ENCODE measurements around the gene PTGFRN.

Gene PTGFRN

GRCh38 chr1:116889380-116889779, 20.3 kb upstream of the PTGFRN start:
- DNase-seq = no peak

GRCh38 chr1:116891396-116892079, 18.2 kb upstream of the PTGFRN start:
- no peak for DNase-seq

- DNase-seq = no peak
These were observed 14.6 kb upstream of the PTGFRN start for GRCh38 chr1:116895073-116895472.

GRCh38 chr1:116899529-116899928, 10.2 kb upstream of the PTGFRN start:
- DNase-seq = no peak

DNA sequence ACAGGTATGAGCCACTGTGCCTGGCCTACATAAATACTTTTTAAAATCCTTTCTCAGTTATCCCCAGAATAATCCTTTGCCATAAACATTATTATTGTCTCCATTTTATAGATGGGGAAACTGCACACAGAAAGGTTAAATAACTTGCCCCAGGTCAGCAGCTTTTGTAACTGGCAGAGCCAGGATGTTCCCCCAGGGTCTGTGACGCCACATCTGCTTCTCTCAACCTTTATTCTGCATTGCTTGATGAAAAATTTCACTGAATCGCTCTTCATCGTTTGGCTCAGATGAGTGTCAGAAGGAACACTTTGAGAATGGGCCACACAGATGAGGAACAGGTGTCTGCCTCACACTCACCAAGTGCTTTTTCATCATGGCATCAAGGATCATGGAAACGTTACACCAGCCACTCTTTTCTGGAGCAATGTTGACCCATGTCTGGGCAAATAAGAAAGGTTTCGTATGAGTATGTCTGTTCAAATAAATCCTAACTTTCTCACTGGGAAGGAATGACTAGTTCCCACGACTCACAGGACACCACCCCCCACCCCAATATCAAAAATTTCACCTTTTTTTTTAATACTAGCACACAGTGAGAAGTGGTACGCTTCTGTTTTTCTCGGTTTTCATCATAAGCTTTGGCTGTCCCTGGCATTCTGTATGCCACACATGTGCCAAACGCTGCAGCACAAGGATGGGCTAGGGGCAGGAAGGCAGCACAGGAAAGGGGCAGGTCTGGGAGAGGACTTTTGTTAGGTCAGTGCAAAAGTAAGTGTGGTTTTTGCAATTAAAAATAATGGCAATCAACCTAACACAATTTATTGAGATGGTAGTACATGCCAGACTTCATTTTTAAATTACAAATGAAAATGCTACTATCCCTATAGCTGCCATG, 9.0 kb upstream of the PTGFRN start:
- DNase-seq = no peak

GRCh38 chr1:116902027-116902426, 7.7 kb upstream of the PTGFRN start:
- no peak for DNase-seq

DNA sequence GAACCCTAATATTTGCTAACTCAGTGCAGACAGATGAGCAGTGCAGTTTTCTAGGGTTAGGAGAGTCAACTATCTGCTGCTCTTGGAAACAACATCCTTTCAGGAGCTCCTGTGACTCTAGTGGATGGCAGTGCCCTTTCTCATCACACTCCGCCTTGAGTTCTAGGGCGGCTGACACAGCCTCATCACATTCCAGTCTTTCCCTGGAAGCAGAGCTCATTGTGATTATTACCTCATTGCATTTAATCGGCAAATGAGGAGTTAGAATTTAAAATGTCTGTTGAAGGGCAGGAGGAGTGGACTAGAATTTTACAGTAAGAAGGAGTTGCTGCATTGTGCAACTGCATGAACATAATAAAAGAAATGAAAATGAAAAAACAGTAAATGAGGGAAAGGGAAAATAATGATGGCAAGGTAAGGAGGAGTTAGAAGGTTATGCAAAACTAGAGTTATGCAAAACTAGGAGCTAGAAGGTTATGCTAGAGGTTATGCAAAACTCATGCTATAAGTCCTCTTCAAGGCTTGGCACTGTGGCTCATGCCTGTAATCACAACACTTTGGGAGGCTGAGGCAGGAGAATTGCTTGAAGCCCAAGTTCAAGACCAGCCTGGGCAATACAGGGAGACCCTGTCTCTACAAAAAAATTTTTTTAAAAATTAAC, 6.9 kb upstream of the PTGFRN start:
- DNase-seq = no peak

- DNase-seq = no peak
These were observed 4.9 kb upstream of the PTGFRN start for GRCh38 chr1:116904791-116905320.

DNA sequence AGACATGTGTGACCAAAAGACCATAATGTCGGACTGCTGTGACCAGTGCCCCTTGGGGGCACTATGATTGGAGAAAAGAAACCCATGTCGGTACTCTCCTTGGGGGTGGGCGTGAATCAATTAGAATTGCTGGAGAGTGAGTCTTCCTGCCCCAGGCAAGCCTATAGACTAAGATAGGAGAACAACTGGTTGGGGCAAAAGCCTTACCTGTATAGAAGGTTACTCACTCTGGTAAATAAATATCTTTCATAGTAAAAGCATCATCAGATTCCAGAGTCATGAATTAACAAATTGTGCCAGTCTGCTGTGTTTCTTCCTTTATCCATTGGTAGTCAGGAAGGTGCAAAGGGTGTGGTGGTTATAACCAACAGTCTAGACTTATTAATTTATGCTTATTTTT, 2.9 kb upstream of the PTGFRN start:
- no peak for DNase-seq

- no peak for DNase-seq
These were observed 2.4 kb upstream of the PTGFRN start for GRCh38 chr1:116907351-116907750.

DNA sequence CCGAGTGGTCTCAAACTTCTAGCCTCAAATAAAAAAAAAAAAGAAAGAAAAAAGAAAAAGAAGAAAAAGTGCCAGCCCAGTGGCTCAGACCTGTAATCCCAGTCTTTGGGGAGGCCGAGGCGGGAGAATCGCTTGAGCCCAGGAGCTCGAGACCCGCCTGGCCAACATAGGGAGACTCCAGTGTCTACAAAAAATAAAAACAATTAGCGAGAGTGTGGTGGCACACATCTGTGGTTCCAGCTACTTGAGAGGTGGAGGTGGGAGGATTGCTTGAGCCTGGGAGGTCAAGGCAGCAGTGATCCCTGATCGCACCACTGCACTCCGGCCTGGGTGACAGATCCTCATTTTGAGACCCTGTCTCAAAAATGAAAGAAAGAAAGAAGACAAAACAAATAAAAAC, 1.4 kb upstream of the PTGFRN start:
- DNase-seq = no peak

- DNase-seq = no peak
These were observed 750 bp upstream of the PTGFRN start for GRCh38 chr1:116908820-116909511.

DNA sequence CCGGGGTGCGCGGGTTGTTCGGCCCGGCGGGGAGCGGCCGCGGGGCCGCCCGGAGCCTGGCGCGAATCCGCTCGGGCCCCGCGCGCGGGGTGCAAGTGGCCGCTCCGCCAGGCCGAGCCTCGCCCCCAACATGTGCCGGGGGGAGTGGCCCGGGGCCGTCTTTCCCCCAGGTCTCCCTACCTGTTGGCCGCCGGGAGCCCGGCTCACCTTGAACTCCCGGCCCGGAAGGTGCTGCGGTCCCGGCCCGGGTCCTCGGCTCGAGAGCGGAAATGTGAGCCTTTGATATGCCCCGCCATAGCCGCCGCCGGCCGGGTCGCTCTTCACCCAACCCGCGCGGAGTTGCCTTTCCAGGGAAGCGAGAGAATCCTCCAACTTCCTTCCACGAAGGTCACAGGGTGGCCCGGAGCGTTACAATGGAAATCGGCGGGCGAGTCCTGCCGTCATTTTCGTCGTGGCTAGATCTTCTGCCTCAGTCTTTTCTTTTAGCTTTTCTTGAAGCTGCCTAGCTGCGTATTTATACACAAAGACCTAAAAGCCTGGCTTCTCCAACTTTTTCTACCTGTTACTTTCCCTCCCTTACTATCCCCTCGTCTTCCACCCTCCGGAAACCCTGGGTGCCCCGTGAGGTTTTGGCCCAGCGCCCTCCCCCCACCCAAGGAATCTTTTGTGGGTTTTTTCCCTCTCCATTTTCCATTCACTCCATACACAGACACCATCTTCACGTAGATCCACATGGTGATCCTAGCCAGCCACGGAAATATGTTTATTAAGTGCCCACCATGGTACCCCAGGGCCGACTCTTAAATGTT, 867 bp downstream of the PTGFRN start:
- DNase-seq = peak; percentile 24 to 64 (median 39)

DNA sequence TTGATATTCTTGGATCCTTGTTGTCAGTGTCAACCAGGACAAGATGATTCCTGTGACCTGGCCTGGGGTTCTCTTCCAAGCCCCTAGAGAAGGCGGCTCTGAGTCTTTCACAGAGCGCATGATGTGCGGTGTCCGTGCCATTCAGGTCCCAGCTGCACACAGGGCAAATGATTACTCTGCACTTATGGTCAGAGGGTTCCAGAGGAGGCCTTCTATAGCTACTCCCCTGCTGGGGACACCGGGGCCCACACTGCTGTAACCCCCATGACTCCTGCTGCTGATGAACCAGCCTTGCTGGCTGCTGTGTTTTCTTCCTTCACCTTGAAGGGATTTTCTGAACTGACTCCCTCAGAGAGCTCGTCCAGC, 1.5 kb downstream of the PTGFRN start:
- peak in 2 of 3 experiments; percentile 35 to 58 for DNase-seq

DNA sequence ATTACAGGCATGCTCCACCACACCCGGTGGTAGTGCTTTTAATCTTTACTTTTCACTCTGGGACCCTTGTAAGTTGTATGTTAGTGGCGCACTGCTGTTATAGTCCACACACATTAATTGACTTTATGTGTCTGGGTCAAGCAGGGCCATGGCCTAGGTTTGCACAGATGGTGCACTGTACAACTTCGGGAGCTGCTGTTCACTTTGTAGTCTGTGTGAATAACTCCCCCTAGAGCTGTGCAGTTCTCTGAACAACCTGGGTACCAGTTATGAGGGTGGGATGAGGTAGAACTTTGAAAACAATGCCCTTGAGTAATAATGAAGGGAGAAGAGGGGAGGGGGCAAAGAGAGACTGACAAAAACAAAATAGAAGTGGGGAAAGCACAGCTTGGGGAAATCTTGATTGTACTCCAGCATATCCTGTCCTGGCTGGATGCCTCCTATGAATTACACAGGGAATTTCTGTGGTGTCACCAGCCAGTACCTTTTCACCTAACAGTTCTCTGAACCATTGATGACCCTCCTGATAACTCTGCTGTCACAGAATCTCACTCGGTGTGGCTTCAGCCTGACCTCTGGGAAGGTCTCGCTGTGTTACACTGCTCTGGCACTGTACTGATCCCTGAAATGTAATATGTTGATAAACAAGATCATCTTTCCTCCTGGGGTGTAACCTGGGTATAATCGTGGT, 2.2 kb downstream of the PTGFRN start:
- DNase-seq = no peak

DNA sequence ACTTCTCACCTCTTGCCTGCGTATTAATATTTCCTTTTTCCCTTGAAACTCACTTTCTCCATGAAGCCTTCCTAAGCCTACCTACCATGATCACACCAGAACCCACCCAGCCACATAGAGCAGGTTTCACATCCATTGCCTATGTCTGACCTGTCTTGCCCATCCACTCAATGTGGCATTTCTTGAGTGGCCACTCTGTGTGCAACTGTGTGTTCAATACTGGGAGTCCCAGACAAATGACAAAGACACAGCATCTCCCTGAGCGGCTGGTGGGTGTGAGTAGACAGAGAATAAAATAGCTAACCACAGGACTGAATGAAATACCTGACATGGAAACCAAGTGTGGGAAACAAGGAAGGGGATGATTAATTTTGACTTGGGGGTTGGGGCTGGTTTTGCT, 3.1 kb downstream of the PTGFRN start:
- no peak for DNase-seq

GRCh38 chr1:116913941-116914340, 4.2 kb downstream of the PTGFRN start:
- DNase-seq = no peak

DNA sequence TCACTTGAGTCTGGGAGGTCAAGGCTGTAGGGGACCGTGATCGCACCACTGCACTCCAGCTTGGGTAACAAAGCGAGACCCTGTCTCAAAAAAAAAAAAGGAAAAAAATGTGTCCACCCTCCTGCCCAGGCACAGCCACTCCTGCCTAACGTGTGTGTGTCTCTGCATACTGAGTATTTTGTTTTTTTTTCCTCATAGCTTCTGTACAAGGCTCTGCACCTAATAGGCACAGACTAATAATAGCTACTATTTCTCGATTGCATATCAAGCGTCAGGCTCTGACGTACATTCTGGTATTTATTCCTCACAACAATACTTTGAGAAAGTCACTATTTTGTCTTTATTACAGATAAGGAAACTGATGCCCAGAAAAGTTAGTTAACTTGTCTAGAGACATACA, 5.0 kb downstream of the PTGFRN start:
- no peak for DNase-seq

DNA sequence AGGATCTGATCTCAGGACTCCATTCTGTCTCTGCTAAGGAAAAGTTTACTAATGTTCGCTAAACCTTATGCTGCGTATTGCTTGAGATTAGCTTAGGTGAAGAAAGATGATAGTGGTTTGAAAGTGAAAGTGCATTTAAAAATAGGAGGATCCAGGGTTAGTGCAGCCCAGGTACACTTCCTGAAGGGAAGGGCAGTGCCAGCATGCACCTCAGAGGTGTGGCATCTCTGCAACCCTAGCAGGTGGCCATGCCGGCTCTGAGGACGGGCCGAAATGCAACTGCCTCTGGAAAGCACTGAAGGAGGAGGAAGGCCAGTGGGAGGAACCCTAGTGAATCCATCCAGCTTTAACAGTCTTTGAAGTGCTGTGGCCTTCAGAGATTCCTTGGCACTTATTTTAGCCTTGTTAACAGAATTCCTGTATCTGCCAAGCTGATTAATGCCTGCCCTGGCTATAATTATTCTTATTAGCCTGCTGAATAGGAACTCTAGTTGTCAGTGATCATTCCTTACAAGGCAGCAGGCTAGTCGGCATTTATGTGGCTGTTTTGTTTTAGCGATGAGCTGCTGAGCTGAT, 5.5 kb downstream of the PTGFRN start:
- DNase-seq = peak in 1 of 3 experiments; percentile 17

GRCh38 chr1:116916002-116916401, 6.3 kb downstream of the PTGFRN start:
- DNase-seq = no peak
